NCI-H446 (cell line): ENCODE measurements around the gene CMTR1.
A peak's percentile ranks its signal among the peaks of the same experiment; 100 is the strongest.
"Not testable (repeated sequence)": the region's sequence is repeated elsewhere in the genome, so short reads cannot be mapped to it uniquely, and the experiment has no call there.

Experiments
- DNase-seq, 2 experiments: peaks; one replicate each; lab custom pipeline; 2025; lab: John Stamatoyannopoulos, UW

CMTR1 gene

DNA sequence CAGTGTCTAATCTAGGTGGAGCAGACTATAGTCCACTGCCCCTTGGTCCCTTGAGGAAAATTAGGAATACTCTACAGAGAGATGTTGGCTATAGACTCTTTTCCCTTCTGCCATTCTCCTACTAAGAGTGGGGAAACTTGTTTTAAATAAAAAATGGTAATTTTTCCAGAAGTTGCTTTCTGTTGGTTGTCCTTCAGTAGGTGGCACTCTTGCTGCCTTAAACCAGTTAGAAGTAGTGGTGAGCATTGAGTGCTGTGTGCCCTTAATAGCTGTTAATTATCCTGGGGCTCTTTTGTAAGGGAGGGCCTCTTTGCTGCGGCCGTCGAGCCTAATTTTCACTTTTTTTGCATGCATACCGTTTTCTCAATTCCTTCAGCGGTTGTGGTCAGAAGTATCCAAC is 2.8 kb downstream of the CMTR1 start:
- no peak for DNase-seq

DNA sequence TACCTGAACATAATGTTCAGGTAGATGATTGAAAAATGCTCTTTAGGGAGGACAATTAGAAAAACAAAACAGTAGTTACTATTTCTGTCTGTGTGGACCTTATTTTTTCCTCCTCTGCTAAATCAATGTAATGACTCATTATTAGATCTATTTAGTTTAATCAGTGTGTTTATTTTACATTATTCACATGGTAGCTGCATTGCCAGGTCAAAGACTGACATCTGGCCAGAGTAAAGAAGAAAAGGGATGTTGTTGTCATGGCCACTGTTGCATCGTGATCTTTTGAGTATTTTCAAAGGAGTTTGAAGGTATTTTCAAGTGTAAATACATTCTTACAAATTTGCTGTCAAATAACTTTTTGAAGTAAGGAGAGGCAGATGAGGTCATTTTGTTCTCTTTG is 5.9 kb downstream of the CMTR1 start:
- DNase-seq: no peak

DNA sequence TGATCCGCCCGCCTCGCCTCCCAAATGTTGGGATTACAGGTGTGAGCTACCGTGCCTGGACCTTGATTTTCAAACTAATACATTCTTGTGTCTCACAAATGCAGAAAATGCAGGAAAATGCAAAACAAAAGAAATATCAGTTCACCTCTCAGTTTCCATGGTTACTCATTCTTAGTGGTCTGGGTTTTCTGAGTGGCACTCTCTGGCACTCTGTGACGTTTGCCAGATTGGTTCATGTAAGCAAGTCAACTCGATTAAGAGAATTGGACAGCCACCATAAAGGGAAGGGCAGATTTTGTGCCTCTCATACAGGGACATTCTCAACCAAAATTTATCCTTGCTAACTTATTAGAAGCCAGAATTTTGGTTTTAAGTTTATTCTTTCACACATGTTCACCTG is 8.6 kb downstream of the CMTR1 start:
- DNase-seq: no peak

DNA sequence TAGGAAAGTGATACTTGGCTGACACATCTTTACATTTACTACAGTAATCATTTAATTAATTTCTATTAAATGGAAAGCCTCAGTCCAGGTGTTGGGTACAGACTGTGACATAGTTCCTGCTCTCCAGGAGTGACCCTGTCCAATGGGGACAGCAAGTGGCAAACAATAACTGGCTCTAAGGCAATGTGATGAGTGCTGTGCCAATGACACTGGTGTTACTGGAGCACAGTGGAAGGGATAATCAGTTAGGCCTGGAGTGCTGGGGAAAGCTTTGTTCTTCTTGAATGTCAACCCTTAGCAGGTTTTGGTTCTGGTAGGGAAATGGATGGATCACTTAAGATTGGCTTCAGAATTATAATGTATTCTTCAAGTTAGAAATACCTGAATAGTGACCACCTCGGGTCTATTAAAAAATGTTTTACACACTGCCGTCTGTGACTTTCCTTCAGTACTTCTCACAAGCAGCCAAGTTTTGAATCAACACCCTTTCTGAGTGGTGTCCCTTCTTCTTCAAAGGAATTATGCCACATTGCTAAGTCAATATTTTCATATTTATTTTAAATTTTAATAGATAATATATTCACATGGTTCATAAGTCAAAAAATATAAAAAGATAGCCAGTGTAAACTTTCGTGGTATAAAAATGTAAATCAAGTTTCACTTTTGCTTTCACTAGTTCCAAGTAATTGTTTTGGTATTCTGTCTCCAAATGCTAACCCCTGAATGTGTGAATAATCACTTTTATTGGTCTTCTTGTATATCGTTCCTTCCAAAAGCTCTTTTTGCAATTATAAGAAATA is 9.6 kb downstream of the CMTR1 start:
- DNase-seq: no peak

DNA sequence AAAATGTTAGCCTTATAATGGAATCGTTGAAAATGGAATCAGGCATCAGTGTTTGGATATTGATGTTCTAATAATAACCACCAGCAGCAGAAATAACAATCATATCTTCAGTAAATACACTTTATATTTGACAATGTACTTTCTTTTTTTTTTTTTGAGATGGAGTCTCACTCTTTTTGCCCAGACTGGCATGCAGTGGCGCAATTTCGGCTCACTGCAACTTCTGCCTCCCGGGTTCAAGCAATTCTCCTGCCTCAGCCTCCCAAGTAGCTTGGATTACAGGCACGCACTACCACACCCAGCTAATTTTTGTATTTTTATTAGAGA is 10.2 kb downstream of the CMTR1 start:
- DNase-seq: not testable (repeated sequence)

DNA sequence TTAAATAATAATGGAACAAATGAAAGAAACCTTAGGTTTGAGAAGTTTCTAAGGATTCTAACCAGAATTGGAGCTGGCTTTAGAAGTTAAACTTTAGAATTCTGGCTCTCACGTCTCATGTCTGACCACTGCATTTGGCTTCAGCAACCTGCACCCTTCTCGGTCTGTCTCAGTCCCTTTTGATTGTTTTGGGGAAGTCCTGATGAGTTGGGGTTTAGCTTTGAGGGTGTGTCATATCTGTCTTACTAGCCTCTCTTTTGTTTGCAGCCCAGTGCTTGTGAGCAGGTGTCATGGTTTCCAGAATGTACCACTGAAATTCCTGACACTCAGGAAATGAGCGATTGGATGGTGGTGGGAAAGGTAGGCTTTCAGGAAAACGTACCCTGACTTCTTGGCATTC is 17.0 kb downstream of the CMTR1 start:
- no peak for DNase-seq

DNA sequence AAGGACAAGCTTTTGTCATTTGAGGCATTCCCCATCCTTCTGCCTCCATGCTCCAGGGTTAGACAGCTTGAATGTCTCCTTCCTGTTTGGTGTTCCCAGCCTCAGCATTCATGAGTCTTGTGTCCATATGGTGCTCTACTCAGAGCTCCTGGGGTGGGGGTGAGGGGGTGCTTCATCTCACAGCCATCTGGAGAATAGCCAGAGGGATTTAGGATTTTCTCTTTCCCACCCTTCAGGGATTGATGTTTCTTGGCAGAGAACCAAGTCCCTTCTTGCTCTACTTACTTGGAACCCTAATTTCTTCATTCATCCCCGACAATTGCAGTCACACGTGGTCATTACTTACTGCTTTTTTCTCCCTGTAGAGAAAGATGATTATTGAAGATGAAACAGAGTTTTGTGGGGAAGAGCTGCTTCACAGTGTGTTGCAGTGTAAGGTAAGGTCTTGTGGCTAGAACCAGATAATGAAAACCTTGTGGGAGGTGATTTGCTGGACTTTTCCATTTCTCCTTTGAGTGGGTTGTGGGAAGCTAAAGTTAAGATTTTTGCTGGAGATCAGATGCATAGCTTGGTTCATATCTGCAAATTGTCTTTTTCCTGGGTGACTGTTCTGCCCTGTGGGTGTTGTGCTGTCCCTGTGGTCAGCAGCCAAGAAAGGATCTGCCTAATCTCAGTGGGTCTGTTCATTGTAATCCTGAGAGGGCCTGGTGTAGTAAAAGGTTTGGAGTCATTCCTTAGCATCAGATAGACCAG is 18.6 kb downstream of the CMTR1 start:
- DNase-seq: peak; percentile 22 to 82

DNA sequence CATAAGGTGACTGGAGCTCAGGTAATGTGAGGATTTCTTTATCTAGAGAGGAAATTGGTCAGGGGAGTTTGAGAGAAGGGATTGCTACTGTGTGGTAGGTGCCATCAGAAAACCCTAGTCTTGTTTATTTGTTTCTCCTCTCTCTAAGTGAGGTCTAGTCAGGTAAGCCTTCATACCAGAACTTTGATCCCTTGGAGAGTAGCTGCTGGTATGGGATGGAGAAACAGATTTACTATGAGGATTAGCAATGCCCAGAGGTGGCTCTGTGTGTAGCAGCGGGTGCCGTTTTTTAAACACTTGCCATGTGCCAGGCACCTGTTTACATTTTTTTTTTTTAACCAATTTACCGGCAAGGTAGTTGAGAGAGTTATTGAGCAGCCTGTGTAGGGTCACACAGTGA is 19.5 kb downstream of the CMTR1 start:
- no peak for DNase-seq

DNA sequence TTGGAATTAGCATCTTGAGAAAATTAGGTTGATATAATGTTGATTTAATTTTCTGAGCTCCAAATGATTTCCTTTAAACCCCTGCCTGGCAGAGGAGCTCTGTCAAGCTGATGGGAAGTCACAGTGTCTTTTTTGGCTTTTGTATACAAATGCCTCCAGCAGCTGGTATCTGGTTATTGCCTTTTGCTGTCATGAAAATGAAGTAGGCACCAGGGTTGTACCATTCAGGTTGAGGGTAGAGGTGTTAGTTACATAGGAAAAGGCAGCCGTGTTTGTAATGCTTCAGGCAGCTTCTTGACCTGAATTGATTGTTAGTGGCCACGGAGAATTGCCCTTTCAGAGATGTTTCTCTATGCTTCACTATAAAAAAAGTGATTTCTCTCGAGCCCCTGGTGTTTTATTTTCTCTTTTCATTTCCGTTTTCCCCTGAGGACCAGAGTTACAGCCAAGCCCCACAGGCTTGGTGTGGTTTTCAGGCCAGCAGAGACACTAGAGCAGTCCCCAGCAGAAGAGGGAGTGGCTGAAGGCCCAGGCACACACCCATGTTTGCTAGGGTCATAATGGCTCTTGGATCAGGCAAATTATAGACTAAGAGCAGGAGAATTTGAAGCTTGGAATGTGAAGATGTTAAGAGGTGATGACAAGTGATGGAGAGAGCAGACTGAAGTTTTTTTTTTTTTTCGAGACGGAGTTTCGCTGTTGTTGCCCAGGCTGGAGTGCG is 21.6 kb downstream of the CMTR1 start:
- peak in 1 of 2 experiments; percentile 16 for DNase-seq

DNA sequence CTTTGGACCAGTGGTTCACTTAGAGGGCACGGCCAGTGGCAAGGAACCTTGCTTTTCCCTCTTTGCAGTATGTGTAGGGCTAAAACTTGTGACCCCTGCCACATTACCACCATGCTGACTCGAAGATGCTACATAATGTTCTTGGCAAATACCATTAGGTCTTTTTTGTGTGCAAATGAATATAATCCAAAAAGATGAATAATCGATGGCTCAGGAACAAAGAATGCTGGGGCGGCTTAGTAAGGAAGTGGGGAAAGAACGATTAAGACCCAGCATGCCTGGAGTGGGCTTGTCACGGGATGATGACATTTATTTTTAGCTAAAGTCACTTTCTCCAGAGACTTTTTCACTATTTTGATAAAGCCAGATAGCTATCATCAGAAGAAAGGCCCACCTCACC is 23.1 kb downstream of the CMTR1 start:
- DNase-seq: no peak

DNA sequence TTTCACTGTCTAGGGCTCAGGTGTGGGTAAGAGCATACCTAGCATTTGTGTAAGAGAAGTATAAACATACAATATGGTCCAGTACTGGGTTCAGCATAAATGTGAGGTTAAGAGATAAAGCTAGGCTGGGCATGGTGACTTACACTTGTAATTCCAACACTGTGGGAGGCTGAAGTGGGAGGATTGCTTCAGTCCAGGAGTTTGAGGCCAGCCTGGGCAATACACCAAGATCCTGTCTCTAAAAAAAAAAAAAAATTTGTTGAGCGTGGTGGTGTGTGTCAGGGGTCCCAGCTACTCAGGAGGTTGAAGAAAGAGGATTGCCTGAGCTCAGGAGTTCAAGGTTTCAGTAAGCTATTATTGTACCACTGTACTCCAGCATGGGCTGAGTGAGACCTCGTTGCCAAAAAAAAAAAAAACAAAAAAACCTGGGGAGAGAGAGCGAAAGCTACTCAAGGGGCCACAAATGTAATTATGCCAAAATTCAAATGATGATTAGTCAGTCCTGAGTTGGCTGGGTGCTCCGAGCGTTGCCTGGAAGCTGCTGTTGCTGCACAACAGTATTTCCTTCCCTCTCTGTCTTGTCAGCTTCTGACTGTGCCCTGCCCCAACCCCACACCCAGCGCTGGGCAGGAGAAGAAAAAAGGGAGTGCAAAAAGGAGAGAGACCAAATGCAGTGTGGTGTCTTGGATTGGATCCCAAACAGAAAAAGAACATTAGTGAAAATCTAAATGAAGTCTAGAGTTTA is 24.0 kb downstream of the CMTR1 start:
- peak; percentile 37 to 62 for DNase-seq

DNA sequence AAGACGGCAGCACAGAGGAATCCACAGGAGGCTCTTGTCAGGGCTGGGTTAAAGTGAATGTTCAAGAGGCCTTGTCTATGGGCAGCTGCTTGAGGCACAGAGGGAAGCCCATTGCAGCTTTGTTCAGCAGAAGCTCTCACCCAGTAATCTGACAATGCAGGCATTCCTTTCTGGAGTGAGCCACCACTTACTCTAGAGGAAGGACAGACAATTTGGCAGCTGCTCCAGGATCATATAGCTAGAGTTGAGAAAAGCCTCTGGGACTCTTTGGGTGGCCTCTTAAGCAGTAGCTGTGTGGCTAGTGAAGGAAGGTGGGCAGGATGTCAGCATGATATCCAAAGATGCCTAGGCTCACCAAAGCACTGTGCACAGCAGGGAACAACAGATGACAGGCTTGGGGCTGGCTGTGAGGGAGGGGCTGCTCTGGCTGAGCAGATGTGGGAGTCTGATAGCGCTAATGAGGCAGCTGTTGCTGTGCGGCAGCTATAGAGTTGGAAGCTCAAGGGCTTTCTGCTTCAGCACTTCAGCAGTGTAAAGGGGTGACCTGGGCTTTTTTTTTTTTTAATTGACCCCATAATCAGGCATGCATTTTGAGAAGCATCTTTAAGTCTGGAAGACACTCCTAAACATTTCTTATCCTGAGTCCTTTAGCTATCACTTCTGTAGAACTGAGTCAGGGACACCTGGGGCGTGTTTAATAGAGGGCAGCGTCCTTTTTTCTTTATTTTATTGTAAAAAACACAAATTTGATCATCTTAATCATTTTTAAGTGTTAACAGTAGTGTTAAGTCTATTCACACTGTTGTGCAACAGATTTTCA is 27.2 kb downstream of the CMTR1 start:
- DNase-seq: no peak

DNA sequence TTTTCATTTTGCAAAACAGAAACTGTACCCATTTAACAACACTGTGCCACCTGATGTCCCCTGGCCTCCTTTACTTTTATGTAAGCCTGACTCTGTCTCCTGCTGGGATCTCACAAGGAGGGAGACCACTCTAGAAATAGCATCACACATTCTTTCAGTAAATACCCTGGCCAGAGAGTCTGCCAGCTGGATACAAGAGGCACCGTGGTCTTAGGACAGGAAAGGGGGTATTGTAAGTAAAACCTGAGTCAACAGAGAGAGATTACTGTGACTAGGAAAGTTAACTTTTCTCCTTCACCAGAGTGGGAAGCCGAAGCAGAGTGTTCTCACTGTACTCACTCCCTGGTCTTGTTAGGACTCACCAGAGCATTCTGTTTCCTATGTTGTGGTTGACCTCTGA is 27.8 kb downstream of the CMTR1 start:
- no peak for DNase-seq

DNA sequence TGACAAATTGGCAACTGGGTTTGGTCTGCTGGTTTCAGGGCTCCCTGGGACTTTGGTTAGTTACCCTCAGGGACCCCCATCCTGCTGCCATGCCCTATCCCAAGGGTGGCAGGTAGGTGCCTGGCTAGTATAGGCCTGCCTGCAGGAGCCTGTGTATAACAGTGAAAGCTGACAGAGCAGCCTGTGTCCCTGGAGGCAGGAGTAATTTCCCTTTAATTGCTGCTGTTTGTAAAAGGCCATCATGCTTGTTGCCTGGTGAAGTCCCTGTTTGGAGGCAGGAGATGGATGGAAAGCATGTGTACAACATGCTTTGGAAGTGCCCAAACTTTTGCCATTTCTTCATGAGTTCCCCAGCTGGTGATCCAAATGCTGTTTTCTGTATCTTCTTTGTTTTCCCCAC is 30.1 kb downstream of the CMTR1 start:
- no peak for DNase-seq

DNA sequence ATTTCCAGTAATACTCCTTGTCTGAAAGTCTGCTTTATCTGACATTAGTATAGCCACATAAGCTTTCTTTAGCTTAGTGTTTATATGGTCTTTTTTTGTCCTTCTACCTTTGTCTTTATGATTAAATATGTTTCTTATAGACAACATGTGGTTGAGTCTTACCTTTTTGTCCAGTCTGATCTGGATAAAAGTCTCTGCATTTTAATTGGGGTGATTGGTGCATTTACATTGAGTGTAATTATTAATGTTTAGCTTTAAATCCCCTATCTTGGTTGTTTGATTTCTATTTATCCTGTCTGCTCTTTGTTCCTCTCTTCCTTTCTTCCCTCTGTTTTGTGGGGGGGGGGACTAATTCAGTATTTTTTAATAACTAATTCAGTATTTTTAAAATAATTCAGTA is 34.7 kb downstream of the CMTR1 start:
- no peak for DNase-seq

DNA sequence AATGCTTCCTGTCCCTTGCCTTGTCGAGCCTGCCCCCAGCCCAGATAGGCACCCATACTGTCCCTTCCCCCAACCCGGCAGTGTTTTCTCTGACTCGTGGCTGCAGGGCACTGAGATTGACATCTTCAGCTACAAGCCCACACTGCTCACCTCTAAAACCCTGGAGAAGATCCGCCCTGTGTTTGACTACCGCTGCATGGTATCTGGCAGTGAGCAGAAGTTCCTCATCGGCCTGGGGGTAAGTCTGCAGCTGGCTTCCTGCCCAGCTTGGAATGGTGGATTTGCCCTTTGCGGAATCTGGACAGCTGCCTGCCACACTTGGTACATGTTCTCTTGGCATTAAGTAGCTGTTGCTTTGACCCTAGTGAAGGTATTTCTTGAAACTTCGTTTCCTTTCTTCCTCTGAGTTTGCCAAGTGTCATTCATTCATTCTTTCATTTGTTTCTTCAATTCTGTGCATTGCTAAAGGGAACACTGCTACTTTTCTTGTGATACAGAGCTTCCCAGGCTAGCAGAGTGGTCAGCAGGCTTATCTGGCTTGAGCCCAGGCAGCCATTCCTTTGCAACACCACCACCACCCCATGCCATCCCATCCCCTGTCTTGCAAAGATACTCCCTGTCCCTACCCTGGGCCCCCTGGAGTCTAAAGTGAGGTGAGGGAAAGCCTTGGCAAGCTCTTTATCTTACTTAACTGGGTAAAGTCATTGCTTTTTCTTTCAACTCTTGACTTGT is 40.5 kb downstream of the CMTR1 start:
- peak; percentile 62 to 90 for DNase-seq

DNA sequence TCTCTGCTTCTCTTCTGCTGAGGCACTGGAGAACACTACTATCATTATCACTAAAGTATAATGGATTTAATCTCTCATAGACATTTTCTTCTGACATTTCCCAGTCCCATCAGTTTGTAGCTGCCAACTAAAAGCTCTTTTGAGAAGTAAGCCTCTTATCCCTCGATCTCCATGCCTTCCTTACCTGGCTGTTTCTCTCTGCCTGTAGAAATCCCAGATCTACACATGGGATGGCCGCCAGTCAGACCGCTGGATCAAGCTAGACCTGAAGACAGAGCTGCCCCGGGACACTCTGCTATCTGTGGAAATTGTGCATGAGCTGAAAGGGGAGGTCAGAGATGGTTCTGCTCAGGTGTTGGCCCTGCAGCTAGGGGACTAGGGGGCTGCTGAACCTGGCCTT is 41.3 kb downstream of the CMTR1 start:
- no peak for DNase-seq

DNA sequence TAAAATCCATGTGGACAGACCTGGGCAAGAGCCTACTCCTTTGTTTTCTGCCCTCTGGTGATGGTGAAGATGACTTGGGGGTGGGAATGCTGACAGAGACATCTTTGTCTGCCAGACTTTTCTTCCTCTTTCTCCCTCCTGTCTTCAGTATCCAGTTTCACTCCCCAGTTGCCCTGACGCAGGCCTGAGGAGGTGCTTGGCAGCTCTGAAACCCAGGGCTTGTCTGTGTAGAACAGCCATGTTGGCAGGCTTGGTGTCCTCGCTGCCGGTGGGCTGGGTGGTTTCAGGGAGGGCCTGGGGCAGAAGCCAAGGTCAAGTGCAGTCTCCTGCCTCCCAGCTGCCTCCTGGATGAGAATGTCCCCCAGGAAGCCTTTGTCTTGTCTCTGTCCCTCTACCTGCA is 44.2 kb downstream of the CMTR1 start:
- no peak for DNase-seq

DNA sequence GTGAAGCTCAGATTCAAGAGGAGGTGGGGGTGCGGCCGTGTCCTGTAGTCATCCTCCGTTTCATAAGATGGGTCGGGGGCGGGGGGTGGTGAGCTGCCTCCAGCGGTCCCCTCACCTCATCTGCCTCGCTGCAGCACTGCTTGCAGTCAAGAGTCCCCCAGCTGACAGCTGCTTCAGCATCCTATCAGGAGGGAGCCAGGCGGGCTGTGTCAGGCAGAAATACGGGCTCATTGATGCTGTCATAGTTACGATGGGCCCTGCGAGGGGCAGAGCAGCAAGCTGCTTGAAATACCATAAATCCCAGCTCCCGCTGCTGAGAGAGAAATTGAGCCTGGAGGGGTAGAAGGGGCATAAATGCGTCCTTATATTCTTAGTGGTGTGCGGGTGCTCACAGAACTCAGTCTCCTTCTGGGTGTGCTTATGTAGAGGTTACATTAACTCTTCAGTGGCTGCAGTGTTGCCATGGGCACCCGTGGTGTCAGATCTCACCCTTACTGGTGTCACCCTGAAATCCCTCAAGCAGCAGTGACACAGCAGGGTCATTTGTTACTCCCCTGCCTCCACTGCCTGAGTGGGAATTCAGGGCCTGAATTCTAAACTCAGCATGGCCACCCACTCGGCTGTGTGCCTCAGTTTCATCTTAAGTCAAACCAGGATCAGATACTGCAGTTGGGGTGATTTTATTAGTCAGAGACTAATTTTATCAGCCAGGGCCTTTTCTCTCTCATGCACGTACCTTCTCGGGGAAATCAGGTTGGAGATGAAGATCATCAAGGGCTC is 44.8 kb downstream of the CMTR1 start:
- no peak for DNase-seq

DNA sequence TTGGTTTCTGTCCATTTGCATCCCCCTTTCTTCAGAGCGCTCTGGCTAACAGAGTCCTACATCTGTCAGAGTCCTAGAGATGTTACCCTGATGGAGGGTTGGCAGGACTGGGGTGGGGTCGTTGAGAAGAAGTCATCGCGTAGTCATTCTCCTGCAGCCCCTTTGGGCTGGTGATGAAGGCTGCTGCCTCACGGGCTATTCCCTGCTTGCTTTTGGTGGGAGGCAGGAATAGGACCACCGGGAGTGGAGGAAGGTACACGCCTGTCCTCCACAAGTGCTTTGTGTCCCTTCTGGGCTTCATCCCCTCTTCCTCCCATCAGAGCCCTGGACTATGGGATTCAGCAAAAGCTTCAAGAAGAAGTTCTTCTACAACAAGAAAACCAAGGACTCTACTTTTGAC is 45.8 kb downstream of the CMTR1 start:
- DNase-seq: no peak
